HL-60/S4 (cell line): ENCODE data around the gene NRXN2.

Experiments
- in situ Hi-C: fragments of 300-500 bp; cut with MboI; formaldehyde crosslinking; loops from 2 replicates; pipeline ENCODE4 v1.14.3; 2022; ENCODE audit warnings: low sequenced_read_pairs

Gene NRXN2

DNA sequence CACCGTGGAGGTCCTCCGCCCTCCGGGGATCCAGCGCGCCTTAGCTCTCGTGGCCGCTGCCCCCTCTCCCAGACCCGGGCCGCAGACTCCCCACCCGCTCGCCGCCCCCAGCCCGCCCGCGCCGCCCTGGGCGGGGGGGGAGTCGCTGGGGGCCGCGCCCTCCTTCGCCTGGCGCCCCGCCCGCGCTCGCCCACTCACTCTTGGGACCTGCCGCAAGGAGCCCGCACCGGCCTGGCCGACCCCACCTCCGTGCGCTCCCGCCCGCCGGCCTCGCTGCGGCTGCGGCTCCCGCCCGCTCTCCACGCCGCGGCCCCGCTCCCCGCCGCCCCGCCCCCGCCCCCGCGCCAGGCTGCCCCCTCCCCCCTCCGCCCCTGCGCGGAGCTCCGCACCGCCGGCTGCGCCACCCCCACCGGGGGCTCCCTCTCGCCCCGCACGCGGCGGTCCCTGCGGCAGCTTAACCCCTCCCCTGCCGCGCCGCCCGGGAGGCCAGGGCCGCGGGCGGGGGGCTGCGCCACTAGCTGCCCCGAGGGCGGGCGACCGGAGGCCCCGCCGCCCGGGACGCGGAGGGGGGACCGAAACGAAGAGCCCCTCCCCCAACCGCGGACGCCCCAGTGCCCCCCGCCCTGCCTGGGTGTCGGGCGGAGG, 21.7 kb upstream of the NRXN2 start:
- in situ Hi-C loops: no loop called here

DNA sequence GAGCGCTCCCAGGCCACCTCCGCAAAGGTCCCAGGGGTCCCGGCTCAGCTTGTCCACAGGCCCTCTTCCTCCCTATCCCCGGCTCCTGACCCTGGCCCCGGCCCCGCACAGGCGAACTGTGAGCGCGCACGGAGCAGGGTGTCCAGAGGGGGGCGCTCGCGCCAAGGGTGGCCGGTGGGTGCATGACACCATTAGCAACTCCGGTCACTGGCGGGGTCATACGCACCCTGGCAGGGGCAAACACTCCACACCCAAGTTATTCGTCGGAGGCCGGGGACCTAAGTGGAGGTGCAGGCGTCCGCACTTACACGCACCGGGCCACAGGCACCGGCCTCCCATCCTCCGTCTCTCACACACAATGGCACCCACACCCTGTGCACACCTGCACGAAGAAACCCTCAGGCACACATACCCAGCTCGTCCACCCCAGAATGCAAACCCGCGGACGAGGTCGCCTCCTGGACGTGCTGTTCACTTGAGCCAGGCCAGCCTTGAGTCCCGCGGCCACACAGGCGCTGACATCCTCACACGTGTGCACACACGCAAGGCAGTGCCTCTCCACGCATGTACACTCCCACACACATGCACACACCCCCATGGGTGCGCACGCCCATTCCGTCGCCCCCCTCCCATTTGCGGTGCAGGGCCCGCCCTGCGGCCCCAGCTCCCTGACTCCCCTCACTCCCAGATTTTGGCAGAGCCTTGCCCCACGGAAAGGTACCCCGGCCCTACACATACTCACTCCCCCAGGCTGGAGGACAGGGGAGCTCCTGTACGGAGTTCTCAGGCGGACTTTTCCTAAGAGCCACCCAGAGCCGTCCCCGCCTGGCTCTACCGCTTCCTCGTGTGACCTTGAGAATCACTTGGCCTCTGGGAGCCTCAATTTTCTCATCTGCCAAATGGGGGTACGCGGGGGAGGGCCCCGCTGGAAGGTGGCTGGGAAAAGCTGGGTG, 20.9 kb upstream of the NRXN2 start, which contains the start of gene RASGRP2:
RASGRP2 (minus strand) TSS at position 552 of the 953 bp plus-strand sequence. CDS start 1,276 bp downstream, outside the sequence.
- in situ Hi-C loops: no loop called here

DNA sequence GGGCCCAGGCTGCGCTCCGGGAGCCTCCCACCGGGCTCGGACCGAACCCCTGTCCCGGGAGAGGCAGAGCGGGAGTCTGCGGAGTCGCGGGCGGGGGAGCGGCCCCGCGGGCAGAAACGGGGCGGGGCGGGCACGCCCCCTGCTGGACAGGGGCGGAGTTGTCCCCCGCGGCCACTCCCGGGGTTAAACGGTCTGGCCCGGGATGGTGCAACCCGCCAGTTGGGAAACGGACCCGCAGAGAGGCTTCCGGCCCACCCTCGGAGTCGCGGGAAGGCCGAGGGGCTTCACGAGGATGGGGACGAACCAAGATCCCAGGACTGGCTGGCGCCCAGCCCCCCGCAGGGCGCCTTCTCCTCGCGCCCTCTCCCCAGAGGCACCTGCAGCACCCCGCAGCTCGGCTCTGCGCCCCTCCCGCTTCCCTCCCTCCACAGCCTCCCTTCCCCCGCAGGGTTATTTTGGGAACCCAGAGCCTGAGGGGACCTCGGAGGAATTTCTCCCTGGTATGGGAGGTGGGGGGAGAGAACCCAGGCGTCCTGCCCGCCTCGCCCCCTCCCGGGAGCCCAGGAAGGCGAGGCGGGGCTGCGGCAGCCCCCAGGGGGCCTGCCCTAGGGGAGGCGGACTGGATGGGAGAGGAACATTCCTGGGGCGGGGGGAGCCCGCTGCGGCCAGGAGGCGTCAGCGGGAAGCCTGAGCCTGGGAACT, 20.0 kb upstream of the NRXN2 start:
- in situ Hi-C loops: no loop called here

DNA sequence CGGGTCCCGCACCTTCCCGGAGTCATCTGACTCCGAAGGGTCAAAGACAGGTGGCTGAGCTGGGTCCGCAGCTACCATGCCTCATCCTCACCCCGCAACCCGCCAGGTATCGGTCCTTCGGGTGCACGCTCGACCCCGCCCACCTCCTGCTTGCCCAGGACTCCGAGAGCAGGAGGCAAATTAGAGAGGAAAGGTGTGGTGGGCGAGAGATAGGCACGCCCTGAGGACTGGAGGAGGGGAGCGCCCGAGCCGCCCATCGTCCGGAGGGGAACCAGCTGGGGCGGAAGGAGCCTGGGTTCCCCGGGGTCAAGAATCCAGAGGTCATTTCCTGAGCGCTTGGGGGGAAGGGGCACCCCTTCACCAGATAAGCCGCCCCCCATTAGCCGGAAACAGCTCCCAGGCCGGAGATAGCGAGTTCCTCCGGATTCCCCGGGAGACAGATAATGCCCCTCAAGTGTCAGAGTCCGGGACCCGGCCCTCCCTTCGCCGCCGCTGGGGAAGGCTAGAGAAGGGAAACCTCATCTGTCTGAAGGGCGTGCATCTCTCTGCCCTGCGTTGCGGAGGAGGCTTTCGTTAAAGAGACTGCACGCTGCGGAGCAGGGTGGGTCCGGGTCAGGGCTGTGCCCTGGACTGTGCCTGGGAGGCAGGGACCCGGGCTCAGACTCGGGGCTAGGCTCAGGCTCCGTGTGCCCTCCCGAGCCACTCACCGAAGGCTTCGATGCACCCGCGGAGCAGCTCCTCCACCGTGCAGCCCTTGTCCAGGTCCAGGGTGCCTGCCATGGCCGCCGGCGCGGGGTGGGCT, 19.3 kb upstream of the NRXN2 start:
- in situ Hi-C loops: no loop called here

DNA sequence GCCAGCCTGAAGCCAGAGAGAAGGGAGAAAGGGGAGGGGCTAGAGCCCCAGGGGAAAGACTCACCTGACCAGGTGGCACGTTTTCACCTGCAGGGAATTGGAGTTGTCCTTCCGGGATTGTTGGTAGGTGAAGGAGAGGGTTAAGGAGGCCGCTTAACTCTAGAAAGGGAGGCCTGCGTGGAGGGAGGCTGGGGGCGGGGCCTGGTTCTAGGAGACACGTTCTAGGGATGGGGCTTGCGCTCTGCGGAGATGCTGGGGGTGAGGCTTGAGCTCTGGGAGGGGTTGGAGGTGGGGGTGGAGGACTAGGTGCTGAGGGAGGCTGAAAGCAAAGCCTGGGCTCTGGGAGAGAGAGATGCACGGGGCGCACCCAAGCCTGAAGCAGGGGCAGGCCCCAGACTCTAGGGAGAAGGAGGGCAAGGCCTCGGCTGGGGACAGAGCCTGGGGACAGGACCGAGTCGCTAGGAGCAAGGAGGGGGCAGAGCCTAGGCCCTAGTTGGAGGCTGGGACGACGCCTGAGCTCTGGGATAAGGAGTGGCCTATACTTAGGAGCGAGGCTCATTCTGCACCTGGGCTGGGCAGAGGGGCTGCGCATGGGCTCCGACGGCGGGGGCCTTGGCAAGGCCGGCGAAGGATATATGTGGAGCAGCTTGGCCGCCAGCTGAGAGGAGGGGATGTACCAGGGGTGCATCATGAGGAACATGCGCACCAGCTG, 18.5 kb upstream of the NRXN2 start:
- in situ Hi-C loops: no loop called here

DNA sequence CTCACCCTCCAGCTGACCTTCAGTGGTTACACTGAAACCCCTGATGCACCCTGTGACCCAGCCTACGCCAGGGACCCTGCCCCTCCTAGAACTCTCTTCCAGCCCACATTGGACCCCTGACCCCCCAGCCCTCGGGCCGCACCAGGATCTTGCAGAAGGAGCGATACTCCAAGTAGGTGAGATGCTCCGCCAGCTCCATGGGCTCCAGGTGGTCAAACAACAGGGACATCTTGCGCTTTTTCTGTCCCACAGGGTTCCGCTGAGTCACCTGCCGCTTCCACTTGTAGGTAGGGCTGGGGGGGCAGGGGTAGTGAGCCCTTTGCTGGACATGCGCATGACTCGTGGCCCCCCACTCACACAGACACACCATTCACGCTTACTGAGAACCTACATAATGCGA, 16.9 kb upstream of the NRXN2 start:
- in situ Hi-C loops: no loop called here

DNA sequence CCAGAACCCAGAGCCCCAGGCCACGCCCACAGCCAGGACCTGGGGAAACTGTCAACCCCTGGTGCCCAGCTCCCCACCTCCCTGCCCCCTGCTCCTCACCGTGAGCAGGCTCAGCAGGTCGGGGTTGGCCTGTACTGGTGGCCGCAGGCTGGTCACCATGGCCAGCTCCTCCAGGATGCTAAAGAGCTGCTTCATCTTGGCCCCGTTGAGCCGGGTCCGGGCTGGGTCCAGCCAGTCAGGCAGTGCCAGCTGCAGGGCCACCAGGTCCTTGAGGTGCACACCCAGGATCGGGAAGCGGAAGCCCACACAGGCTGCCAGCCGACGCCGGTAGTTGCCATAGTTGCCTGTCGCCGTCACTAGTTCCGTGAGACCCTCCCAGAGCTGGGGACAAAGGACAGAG, 13.7 kb upstream of the NRXN2 start:
- in situ Hi-C loops: no loop called here

DNA sequence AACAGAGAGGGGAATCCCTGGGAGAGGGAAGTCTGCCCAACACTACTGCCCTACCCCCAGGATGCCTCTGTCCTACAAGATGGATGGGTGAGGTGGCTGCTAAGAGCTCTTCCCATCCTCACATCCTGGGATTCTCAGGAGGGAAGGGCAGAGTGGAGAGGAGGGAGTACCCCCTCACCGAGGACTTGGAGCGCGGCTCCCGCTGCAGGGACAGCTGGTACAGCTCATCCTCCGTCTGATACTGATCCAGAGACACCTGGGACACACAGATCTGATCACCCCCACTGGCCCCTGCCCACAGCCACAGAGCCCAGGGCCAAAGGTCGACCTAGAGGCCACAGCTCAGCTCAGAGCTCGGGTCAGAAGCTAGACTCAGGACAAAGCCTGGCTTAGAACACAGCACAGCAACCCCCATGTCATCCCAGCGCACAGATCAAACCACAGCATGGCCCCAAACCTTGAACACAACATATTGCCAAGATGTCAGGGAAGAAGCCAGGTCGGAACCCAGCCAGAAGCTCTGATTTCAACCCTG, 12.8 kb upstream of the NRXN2 start:
- in situ Hi-C loops: no loop called here

DNA sequence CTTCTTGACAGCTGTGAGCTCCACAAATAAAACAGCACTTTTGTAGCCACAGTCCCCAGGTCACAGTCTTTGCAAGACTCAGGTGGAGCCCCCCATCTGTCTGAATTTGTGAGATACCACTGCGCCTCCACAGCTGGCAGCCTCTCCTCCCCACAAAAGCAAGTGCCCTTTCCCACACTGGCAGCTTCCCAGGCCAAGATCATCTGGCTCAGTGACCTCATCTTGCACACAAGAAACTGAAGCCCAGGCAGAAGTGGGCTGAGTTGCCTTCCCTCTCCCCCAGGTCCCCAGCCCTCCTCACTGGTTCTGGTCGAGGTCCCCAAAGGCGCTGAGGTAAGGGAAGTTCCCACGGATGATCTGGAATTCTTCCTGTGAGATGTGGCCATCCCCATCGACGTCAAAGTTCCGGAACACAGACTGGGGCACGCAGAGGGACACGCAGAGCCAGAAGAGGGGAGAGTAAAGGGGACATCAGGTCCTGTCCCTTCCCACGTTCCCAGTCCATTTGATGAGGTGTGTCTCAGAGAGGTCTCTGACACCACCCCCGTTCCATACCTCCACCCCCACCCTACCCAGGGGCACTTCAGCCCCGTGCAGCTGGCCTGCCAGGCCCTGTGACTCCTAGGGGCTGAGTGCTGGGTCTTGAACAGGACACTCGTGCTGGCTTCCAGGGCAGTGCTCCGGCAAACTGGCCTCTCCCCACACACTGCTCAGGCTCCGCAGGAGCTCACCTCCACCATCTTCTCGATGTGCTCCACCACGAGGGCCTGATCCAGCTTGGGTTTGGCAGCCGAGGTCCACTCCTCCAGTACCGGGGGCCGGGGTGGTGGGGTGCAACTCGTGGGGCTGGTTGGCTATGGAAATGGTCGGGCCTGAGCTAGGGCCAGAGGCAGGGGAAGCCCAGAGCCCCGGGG, 12.1 kb upstream of the NRXN2 start:
- in situ Hi-C loops: no loop called here

DNA sequence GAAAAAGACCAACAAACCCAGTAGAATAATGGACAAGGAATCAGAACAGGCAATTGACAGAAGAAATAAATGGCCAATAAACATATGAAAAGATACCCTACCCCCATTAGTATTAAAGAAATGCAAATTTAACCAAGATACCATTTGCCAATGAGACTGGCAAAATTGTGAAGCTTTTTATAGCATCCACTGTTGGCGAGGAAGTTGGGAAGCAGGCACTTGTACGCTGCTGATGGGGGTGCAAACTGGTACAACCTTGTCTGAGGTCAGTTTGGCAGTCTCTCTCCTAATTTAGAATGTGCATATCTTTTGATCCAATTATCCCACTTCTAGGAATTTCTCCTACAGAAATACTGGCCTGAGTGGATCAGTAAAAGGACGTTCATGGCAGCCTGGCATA, 8.6 kb upstream of the NRXN2 start:
- in situ Hi-C loops: no loop called here

DNA sequence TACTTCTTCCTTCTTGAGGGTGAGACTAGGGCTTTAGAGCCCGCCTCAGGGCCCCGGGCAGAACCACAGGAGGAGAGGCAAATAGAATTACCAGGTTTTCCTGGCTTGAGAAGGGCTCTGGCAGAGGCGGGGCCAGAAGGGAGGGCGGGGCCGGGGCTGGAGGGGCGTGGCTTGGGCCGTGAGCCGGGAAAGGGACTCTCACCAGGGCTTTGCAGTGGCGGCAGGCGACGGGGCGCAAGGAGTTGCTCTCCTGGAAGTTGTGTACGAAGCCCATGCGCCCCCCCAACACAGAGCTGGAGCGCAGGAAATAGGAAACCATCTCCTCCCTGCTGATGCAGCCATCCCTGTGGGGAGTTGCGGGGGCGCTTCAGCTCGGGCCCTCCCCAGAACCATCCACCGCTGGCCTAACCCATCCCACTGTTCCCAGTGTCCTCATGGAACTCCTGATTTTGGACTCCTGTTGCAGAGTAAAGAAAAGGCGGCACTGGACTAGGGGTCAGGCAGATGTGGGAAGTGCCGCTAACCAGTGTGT, 6.9 kb upstream of the NRXN2 start:
- in situ Hi-C loops: no loop called here

DNA sequence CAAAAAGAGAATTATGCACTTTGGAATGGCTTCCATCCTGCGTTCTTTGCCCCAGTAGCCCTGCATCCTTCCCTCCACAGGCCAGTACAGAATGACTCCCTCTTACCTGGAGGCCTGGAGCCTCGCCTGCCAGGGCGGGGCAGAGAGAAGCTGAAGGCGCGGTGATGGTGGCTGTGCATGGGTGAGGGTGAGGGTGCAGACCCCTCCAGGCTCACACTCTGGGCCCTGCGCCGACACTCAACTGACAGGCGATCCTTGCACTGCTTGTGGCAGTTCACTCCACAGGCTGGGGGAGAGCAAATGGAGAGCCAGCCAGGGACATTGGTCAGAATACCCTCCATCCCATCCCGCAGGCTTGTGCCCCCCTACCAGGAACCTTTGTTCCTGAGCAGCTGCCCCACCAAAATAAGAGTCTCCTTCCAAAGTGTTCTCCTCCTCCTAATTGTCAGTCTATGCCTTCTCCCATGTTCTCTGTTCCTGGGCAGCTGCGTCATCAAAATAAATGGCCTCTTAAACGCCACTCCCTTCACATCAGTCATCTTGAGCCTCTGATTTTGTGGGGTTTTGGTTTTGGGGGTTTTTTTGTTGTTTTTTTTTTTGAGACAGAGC, 5.9 kb upstream of the NRXN2 start:
- in situ Hi-C loops: no loop called here

DNA sequence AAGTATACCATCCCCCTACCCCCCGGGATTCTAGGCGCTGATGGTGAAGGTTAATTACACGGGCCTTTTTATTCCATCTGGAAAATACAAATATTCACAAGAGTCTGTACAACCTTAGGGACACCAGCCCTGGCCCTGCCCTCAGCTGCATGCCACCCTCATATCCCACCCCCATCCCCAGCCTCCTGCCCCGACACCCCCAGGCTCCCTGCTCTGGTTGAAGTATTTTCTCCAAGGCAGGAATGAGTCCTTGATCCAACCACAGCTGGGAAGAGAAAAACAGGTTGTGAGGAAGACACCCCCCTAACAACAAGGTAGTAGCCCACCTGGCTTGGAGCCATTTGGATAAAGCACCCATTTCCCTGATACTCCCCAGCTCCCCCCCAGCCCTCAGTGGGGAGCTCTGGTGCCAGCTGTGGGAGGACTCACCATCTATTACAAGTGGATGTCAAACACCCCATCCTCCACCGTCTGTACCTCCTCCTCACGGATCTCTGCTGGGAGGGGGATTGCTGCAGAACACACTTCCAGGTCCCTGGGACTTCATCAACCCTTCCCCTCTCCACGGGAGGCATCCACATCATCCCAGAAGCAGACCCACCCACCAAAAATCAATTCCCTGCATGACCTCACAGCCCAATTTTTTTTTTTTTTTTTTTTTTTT, 4.0 kb upstream of the NRXN2 start:
- in situ Hi-C loops: no loop called here

DNA sequence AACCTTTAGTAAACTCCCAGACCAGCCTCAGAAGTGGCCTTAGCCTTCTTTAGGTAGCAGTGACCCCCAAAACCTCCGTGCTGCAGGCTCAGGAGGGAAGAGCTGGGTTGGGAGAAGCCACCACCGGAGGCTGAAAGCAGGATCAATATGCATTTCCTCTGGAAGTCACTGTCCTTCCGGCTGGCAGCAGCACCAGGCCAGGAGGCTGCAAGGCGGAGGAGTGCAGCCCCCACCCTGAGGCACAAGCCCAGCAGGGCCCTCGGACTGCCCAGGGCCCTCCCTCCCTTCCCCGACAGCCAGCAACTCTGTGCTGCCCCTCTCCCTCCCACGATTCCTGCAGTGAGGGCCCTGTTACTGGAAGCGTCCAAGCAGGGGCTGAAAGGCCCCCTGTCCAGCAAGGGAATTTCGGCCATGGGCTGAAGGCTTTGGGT, 3.2 kb upstream of the NRXN2 start:
- in situ Hi-C loops: no loop called here

DNA sequence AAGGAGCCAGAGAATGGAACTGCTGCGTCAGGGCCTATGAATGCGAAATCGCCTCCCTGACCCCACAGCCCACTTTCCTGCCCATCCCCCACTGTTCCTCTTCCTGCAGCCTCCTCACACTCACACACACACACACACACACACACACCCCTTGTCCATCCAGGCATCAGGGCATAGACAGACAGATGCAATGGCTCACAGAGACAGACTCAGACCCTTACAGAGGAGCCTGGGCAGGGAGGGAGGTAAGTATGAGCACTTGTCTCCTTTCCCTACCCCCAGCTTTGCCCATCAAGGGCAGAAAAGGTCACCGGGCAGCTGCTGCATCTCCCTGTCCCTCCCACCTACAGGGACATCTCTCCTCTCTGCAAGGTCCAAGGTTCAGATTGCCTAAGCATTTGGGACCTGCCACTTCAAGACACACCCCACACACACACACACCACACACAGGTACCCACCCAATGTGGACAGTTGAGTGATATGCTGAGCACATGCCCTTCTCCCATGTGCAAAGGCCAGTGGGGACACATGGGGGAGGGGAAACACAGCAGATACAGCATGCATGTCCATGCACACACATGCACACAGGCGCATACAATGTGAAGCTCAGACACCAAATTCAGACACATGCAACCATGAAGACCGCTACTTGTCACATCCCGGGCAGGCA, 2.0 kb upstream of the NRXN2 start:
- in situ Hi-C loops: no loop called here

DNA sequence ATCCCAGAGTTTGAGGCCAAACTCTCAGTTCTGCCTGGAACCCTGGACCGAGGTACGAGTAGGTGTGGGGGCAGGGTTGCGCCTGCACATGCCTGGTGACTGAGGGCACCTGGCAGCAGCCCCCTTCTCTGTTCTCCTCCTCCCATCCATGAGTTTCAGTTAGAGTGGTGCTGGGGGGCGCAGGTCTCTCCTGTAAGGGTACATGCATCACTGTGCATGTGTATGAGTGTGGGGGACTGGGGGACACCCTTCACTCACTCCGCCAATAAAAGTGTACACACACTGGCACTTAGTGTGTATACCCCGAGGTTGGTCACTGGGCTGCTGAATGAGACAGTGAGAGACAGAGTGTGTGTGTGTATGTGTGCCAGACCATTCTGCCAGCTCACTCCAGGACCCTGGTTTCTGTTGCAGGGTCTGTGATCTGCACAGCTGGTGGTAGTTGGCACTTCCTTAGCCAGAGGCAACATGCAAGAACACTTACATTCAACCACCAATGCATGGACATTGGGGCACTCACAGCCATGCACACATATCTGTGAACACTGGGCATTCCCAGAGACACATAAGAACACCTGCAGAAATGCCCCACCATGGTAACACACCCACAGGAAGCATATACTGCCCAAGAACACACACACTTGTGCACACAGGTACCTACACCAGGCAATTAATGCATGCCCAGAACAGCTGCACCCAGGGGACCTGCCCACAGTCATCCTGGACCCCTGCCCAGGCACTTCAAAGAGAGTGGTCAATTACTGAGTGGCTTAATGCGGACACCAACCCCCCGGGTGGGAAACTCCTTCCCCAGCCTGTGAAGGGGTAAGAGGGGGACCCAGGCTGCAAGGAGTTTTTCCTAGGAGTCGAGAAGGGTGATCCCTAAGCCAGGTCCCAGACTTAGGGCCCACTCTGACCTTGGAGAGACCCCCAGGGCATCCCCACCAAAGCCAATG, 1.2 kb upstream of the NRXN2 start:
- in situ Hi-C loops: no loop called here
